ENCODE measurements around the gene TYSND1. TPM values are rescaled to one million over a fixed set of nuclear protein-coding genes. Genes with fewer than 3 reads are reported as not detected.
"Not testable (repeated sequence)": the region's sequence is repeated elsewhere in the genome, so short reads cannot be mapped to it uniquely, and the experiment has no call there.

TYSND1 gene
- total RNA-seq, 1 experiment from 2014 or later, result 78.2 TPM

DNA sequence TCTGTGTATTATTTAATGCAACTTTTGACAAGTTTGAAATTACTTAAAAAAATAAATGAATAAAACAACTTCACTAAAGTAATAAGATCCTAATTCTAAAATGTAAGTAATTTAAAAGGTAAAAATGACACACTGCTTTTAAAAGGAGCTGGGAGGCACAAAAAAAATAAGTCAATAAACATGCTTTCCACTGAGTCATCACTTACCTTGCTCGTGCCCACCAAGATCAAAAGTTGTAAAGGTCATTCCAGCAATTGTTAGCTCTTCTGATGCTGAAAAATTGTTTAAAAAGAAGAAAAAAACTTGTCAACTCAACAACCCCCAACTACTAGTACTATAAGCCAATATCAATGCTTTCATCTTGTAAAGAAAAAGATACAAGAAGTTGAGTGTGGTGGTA, 14.3 kb upstream of the TYSND1 start:
- H3K4me3 ChIP-seq (ENCODE audit: low read length), result no peak overlapping the region
- BruUV-seq (replicated peaks), result no TSS peak
- ChIA-PET POLR2A (ENCODE audit: unreplicated experiment) (no interaction called here), CTCF (interaction anchor here (0.6 to 1.2 kb wide), 2 partner anchors 14 to 61 kb away, joined by 4 to 8 read pairs; partner anchors contain the start of gene TYSND1)
- H3F3A ChIP-seq (ENCODE audit: low read length, unreplicated experiment), result no peaks in the 10 kb centered on the region
- peaks cover 10% of the 10 kb centered on the region; the same call in 1 of the 2 replicates for H3K4me1 ChIP-seq (ENCODE audit: insufficient read depth, low read length)
- peaks cover 73% of the 10 kb centered on the region for H3K79me2 ChIP-seq (ENCODE audit: low read length)
- ATAC-seq, result 0 out of 2 replicates have a peak, but pooled peaks have one; percentile 25
- peaks cover 48% of the 10 kb centered on the region for H4K20me1 ChIP-seq (ENCODE audit: low read length)
- peaks cover 80% of the 10 kb centered on the region for H3K36me3 ChIP-seq (ENCODE audit: low read depth, low read length)
- H3K4me2 ChIP-seq (ENCODE audit: low read length), result no peak overlapping the region
- no peak for TF ChIP-seq EZH2phosphoT487 (IDR thresholded peaks at IDR 0.05; ENCODE audit: borderline replicate concordance, low read length)
- TF ChIP-seq, protein P1, sequence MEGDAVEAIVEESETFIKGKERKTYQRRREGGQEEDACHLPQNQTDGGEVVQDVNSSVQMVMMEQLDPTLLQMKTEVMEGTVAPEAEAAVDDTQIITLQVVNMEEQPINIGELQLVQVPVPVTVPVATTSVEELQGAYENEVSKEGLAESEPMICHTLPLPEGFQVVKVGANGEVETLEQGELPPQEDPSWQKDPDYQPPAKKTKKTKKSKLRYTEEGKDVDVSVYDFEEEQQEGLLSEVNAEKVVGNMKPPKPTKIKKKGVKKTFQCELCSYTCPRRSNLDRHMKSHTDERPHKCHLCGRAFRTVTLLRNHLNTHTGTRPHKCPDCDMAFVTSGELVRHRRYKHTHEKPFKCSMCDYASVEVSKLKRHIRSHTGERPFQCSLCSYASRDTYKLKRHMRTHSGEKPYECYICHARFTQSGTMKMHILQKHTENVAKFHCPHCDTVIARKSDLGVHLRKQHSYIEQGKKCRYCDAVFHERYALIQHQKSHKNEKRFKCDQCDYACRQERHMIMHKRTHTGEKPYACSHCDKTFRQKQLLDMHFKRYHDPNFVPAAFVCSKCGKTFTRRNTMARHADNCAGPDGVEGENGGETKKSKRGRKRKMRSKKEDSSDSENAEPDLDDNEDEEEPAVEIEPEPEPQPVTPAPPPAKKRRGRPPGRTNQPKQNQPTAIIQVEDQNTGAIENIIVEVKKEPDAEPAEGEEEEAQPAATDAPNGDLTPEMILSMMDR (conservative IDR thresholded peaks at IDR 0.05; ENCODE audit: low read depth, low read length), result no peak
- TF ChIP-seq EZH2 (IDR thresholded peaks at IDR 0.05; ENCODE audit: low read length, unreplicated experiment), result no peak
- no peaks in the 10 kb centered on the region for H3K27me3 ChIP-seq (ENCODE audit: low read length)
- no peaks in the 10 kb centered on the region for H3K9me2 ChIP-seq (replicated peaks; ENCODE audit: low read length)
- no peak overlapping the region for H3K9ac ChIP-seq (ENCODE audit: low read length)
- no peaks in the 10 kb centered on the region for H3K9me3 ChIP-seq (ENCODE audit: low read length)
- no peak overlapping the region for H3K27ac ChIP-seq (ENCODE audit: low read length)
- no peak overlapping the region for H2AFZ ChIP-seq (ENCODE audit: low read length)
- no peak for DNase-seq
- intact Hi-C loops (cut with micrococcal nuclease), result no loop called here

GRCh38 chr10:70159366-70159765, 12.9 kb upstream of the TYSND1 start:
- Histone ChIP-seq H4K20me1 (ENCODE audit: low read length) (peaks cover 40% of the 10 kb centered on the region), H3K79me2 (ENCODE audit: low read length) (peaks cover 58% of the 10 kb centered on the region), H3K36me3 (ENCODE audit: low read depth, low read length) (peaks cover 86% of the 10 kb centered on the region)
- H3K4me3 ChIP-seq (ENCODE audit: low read length); ATAC-seq; H3K9me2 ChIP-seq (replicated peaks; ENCODE audit: low read length); intact Hi-C loops (cut with micrococcal nuclease); DNase-seq; H3K27ac ChIP-seq (ENCODE audit: low read length); H3K4me2 ChIP-seq (ENCODE audit: low read length); H2AFZ ChIP-seq (ENCODE audit: low read length); H3K9ac ChIP-seq (ENCODE audit: low read length); H3K27me3 ChIP-seq (ENCODE audit: low read length); H3F3A ChIP-seq (ENCODE audit: low read length, unreplicated experiment); H3K9me3 ChIP-seq (ENCODE audit: low read length); POLR2A ChIA-PET (ENCODE audit: unreplicated experiment); H3K4me1 ChIP-seq (ENCODE audit: insufficient read depth, low read length); BruUV-seq (replicated peaks): not testable (repeated sequence)
- CTCF ChIA-PET, result interaction anchor here (1.0 kb wide), 1 partner anchor 13 kb away, joined by 3 read pairs; the partner anchor contains the start of gene TYSND1

DNA sequence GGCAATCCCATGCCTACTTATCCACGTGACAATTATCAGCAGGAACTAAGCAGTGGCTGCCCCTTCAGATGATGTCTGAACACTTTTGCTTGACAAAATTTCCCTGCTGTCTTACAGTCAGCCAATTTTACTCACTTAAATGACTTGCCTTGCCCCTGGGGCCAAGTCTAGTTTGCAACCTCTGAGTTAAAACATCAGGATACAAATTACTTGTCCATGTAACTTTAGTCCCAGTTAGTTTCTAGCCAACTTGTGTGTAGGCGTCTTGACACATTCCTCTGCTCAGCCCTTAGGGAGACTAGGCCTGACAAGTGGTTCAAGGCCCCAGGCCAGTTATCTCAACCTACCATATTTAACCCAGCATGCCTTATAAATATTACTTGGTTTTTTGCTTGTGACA, 11.6 kb upstream of the TYSND1 start:
- peaks cover 10% of the 10 kb centered on the region; the same call in 1 of the 2 replicates for H3K4me1 ChIP-seq (ENCODE audit: insufficient read depth, low read length)
- TF ChIP-seq EZH2phosphoT487 (IDR thresholded peaks at IDR 0.05; ENCODE audit: borderline replicate concordance, low read length) (no peak), EZH2 (IDR thresholded peaks at IDR 0.05; ENCODE audit: low read length, unreplicated experiment) (no peak)
- TF ChIP-seq, protein P1 (conservative IDR thresholded peaks at IDR 0.05; ENCODE audit: low read depth, low read length), result no peak
- no peak overlapping the region for H3K4me2 ChIP-seq (ENCODE audit: low read length)
- no peak for DNase-seq
- no peak overlapping the region for H3K4me3 ChIP-seq (ENCODE audit: low read length)
- peaks cover 27% of the 10 kb centered on the region for H4K20me1 ChIP-seq (ENCODE audit: low read length)
- H3K79me2 ChIP-seq (ENCODE audit: low read length), result peaks cover 46% of the 10 kb centered on the region
- H3K27ac ChIP-seq (ENCODE audit: low read length), result no peak overlapping the region
- BruUV-seq (replicated peaks), result no TSS peak
- H2AFZ ChIP-seq (ENCODE audit: low read length), result no peak overlapping the region
- peaks cover 87% of the 10 kb centered on the region for H3K36me3 ChIP-seq (ENCODE audit: low read depth, low read length)
- no peaks in the 10 kb centered on the region for H3K9me2 ChIP-seq (replicated peaks; ENCODE audit: low read length)
- H3K9ac ChIP-seq (ENCODE audit: low read length), result no peak overlapping the region
- ATAC-seq, result no peak
- intact Hi-C loops (cut with micrococcal nuclease), result no loop called here
- ChIA-PET CTCF (no interaction called here), POLR2A (ENCODE audit: unreplicated experiment) (interaction anchor here (0.6 kb wide), 1 partner anchor 11 kb away, joined by 6 read pairs; the partner anchor contains the start of gene TYSND1)
- H3K27me3 ChIP-seq (ENCODE audit: low read length), result no peaks in the 10 kb centered on the region
- no peaks in the 10 kb centered on the region for H3K9me3 ChIP-seq (ENCODE audit: low read length)
- H3F3A ChIP-seq (ENCODE audit: low read length, unreplicated experiment), result no peaks in the 10 kb centered on the region

All from PC-3 (cell line).